C4-2B (cell line): Measurements from ENCODE around the gene NUCB1.

Source experiments
- ZFX ChIP-seq: fragments of 450-650 bp; IDR thresholded peaks from 2 replicates; pipeline ENCODE4 v1.6.1; 2017
- TF ChIP-seq, protein P1 (sequence below): fragments of 450-650 bp; conservative IDR thresholded peaks from 2 replicates; pipeline ENCODE4 v1.5.1; 2017; ENCODE audit warnings: mild to moderate bottlenecking

DNA sequence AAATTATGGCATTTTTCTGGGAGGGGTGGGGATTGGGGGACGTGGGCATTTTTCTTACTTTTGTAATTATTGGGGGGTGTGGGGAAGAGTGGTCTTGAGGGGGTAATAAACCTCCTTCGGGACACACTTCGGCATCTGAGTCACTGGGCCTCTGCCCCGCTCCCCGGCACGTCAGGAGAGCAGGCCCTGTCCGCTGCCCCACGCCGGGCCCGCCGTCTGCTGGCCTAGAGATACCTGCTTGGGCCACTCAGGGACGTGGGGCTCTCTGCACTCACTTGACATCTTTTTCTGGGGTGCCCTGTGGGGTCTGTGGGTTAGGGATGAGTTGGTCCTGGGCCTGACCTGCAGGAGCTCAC lies 61.5 kb downstream of the NUCB1 start:
- TF ChIP-seq, protein P1, sequence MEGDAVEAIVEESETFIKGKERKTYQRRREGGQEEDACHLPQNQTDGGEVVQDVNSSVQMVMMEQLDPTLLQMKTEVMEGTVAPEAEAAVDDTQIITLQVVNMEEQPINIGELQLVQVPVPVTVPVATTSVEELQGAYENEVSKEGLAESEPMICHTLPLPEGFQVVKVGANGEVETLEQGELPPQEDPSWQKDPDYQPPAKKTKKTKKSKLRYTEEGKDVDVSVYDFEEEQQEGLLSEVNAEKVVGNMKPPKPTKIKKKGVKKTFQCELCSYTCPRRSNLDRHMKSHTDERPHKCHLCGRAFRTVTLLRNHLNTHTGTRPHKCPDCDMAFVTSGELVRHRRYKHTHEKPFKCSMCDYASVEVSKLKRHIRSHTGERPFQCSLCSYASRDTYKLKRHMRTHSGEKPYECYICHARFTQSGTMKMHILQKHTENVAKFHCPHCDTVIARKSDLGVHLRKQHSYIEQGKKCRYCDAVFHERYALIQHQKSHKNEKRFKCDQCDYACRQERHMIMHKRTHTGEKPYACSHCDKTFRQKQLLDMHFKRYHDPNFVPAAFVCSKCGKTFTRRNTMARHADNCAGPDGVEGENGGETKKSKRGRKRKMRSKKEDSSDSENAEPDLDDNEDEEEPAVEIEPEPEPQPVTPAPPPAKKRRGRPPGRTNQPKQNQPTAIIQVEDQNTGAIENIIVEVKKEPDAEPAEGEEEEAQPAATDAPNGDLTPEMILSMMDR: no peak
- no peak for TF ChIP-seq ZFX
